GM19193 (cell line): ENCODE results near the gene ENOX1.

Experiments
- POLR2A ChIP-seq: IDR thresholded peaks from 4 replicates; pipeline ENCODE4 v1.6.1; 2011; ENCODE audit not compliant: insufficient read depth, insufficient read length; ENCODE audit errors: extremely low read depth

Gene ENOX1

GRCh38 chr13:43730642-43731041 is 56.1 kb downstream of the ENOX1 start:
- no peak for TF ChIP-seq POLR2A

GRCh38 chr13:43728421-43728820 is 58.4 kb downstream of the ENOX1 start:
- TF ChIP-seq POLR2A: no peak

DNA sequence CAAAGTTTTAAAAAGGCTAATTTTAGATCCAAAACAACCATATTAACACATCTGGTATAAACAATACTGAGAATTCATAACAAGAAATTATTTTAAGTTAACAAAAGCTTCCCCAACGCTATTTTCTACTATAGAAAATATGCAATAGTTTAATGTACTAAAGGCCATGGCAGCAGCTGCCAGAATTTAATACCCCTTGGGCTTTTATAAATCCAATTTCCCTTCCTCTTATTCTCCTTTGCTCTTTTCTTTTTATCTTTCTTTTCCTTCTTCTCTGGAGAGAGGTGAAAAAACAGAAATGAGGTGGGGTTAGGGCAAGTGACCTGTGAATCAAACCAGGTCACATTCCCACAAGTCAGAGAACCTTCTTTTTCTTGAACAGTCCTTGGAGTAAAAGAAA is 58.9 kb downstream of the ENOX1 start:
- TF ChIP-seq POLR2A: no peak

- TF ChIP-seq POLR2A: no peak
These were observed 61.3 kb downstream of the ENOX1 start for GRCh38 chr13:43725460-43725859.

- TF ChIP-seq POLR2A: no peak
These were observed 65.9 kb downstream of the ENOX1 start for GRCh38 chr13:43720780-43721397.

DNA sequence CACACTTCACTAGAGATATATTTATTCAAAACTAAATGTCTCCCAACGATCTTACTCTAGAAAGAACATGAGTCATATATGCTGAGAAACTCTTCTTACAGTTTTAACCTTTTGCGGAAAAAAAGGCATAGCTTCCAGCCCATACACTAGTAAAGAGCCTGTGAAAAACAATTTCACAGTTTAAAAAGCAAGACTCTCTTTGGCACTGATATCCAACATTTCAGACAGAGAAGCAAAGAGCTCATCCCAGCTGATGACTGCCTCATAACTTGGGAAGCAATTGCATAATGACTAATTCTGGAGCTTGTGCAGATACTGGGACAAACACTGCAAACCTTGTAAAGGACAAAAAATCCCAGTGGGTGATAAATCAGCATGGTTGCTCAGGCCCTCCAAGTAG is 88.0 kb downstream of the ENOX1 start:
- no peak for TF ChIP-seq POLR2A

- TF ChIP-seq POLR2A: no peak
These were observed 88.8 kb downstream of the ENOX1 start for GRCh38 chr13:43698009-43698408.

- no peak for TF ChIP-seq POLR2A
These were observed 89.4 kb downstream of the ENOX1 start for GRCh38 chr13:43697323-43697722.

DNA sequence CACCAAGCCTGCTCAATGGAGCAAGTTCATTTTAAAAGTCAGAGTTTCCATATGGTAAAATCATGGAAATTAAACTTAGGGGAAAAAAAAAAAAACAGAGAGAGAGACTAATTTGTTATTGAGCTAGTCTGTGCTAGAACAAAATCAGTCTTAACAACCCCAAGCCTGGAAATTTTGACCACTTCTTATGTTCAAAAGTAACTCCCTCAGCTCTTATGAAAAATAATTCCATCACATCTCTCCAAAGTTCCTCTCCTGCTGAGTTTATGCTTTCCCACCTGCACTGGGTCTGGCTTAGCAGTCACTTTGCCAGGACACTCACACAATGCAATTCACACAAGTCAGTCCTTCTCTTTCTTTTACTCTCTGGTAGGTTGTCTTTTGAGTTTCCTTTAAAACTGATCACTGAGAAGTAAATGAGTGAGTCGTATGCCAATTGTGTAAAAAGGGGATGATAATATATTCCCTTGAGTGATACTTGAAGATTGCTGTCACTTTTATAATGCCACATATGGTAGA is 92.6 kb downstream of the ENOX1 start:
- TF ChIP-seq POLR2A: no peak

DNA sequence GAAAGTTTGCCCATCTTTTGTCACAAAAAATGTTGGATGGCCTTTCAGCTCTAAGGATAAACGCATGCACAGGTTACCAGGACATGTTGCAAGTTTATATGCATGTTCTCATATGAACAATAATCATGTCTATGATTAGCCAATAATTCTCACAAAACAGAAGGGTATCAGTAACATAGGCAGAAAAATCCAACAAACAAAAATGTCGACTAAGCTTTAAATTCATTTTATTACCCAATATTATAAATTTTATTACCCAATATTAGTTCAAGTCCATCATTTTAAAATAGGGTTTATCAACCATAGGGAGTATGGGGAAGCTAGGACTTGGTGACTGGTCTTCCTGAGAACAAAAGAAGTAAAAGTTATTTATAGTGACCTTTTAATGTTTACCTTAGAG is 93.1 kb downstream of the ENOX1 start:
- TF ChIP-seq POLR2A: no peak

- TF ChIP-seq POLR2A: no peak
These were observed 98.4 kb downstream of the ENOX1 start for GRCh38 chr13:43688227-43688907.

GRCh38 chr13:43687038-43687437 is 99.7 kb downstream of the ENOX1 start:
- TF ChIP-seq POLR2A: no peak

GRCh38 chr13:43686557-43686956 is 100.2 kb downstream of the ENOX1 start:
- no peak for TF ChIP-seq POLR2A

- TF ChIP-seq POLR2A: no peak
These were observed 101.6 kb downstream of the ENOX1 start for GRCh38 chr13:43684963-43685725.

DNA sequence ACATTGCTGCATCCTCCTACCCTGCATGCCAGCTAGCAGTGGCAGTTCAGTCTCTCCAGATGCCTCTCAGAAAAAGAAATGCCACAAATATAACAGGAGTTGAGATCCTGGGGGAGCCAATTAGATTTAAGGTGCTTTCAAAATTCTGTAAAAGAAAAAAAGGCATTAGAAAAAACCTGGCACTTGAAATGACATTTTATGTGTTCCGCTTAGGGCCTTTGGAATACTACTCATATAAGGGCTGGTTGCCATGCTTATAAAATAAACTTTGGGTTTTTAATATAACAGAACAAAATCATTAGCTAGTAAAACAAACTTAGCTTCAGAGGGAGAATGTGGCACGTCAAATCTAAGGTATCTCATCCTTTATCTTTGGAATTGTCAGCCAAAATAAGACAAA is 104.1 kb downstream of the ENOX1 start:
- TF ChIP-seq POLR2A: no peak

- no peak for TF ChIP-seq POLR2A
These were observed 110.5 kb downstream of the ENOX1 start for GRCh38 chr13:43676320-43676719.

GRCh38 chr13:43675577-43675976 is 111.2 kb downstream of the ENOX1 start:
- no peak for TF ChIP-seq POLR2A

DNA sequence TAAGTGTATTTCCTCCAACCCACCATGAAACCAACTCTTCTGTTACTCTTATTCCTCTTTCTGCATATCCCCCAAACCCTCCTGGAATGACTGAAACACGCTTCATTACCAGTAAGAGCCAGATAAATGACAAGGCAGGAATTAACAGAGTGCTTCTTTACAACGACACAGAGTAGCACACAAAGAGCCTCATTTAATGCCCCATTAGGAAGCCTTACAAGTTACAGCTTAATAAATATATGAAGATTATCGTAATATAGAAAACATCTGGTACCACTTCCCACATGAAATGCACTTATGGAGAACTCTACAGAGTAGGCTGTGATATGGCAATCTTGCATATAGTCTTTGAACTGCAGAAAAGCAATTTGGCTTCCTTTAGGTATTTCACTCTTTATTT is 116.8 kb downstream of the ENOX1 start:
- TF ChIP-seq POLR2A: no peak
